B cell (primary cell): ENCODE results near the gene NTPCR. TPM values are rescaled to one million over a fixed set of nuclear protein-coding genes. Genes with fewer than 3 reads are reported as not detected.

Experiments used
- ATAC-seq: fragments of 200-7000 bp; cut with Tn5 transposase; one replicate; pipeline ENCODE4 v1.10.0; 2021; ENCODE audit warnings: low read depth, mild to moderate bottlenecking, moderate number of reproducible peaks, moderate library complexity
- CTCF ChIA-PET: fragments of 350-600 bp; sonication (Branson Sonifier 250); formaldehyde crosslinking; loops from one replicate; lab custom pipeline; 2021; ENCODE audit warnings: antibody characterized with exemption, inconsistent platforms; lab: Charles Lee
- POLR2A ChIA-PET: fragments of 350-600 bp; sonication (Branson Sonifier 250); formaldehyde crosslinking; loops from one replicate; lab custom pipeline; 2021; ENCODE audit warnings: antibody characterized with exemption; lab: Charles Lee
- DNase-seq: peaks from one replicate; pipeline ENCODE4 v3.0.0; 2013
- H2AFZ ChIP-seq: 2 replicates; pipeline ENCODE4 v1.6.1; 2012; ENCODE audit warnings: mild to moderate bottlenecking, low read depth, low read length; ENCODE audit not compliant: insufficient read depth, poor library complexity, severe bottlenecking
- H3K27ac ChIP-seq, 2 donors: 1 replicate in 1 of 2; 2 replicates in 1 of 2; pipeline ENCODE4 v1.5.1; 2012 to 2013; ENCODE audit warnings: low read length in 2 of 2, mild to moderate bottlenecking in 2 of 2, moderate library complexity in 1 of 2
- H3K27me3 ChIP-seq, 4 experiments: fragments of 200-600 bp in 1 of 4; sonication (generic) in 1 of 4; replicated peaks in 1 of 4; 1 replicate in 2 of 4; 2 replicates in 2 of 4; pipeline versions ENCODE4 v1.6.1 to v1.7.0; 2013 to 2016; ENCODE audit warnings: low read length in 3 of 4, mild to moderate bottlenecking in 2 of 4, mixed read lengths in 1 of 4, moderate library complexity in 1 of 4; ENCODE audit not compliant: insufficient read depth in 4 of 4, control insufficient read depth in 3 of 4; ENCODE audit errors: control extremely low read depth in 1 of 4
- H3K36me3 ChIP-seq, 2 experiments: replicated peaks in 1 of 2; 1 replicate in 1 of 2; 2 replicates in 1 of 2; pipeline versions ENCODE4 v1.6.1 to v1.7.1; 2013; ENCODE audit warnings: low read length in 1 of 2; ENCODE audit not compliant: insufficient read depth in 2 of 2, control insufficient read depth in 1 of 2; ENCODE audit errors: control extremely low read depth in 1 of 2, extremely low read depth in 1 of 2
- H3K4me1 ChIP-seq, 2 donors: fragments of 200-600 bp in 1 of 2; sonication (generic) in 1 of 2; 1 replicate in 1 of 2; 2 replicates in 1 of 2; pipeline versions ENCODE4 v1.5.1 to v1.6.1; 2013 to 2017; ENCODE audit warnings: low read length in 2 of 2; ENCODE audit not compliant: control insufficient read depth in 2 of 2, insufficient read depth in 2 of 2
- H3K4me2 ChIP-seq: replicated peaks from 2 replicates; pipeline ENCODE3; 2012; ENCODE audit warnings: mild to moderate bottlenecking, low read depth, low read length; ENCODE audit not compliant: poor library complexity, severe bottlenecking
- H3K4me3 ChIP-seq, 5 experiments: fragments of 200-600 bp in 1 of 5; sonication (generic) in 1 of 5; 1 replicate in 3 of 5; 2 replicates in 2 of 5; pipeline versions ENCODE4 v1.5.1 to v1.7.0; 2011 to 2016; ENCODE audit warnings: low read length in 4 of 5, mild to moderate bottlenecking in 4 of 5, low read depth in 2 of 5, control low read depth in 1 of 5, moderate library complexity in 1 of 5; ENCODE audit not compliant: insufficient read depth in 1 of 5; ENCODE audit errors: control extremely low read depth in 1 of 5, extremely low read depth in 1 of 5
- H3K79me2 ChIP-seq: fragments of 200-600 bp; sonication (generic); one replicate; pipeline ENCODE4 v1.6.0; 2016; ENCODE audit warnings: low read length; ENCODE audit not compliant: control insufficient read depth, insufficient read depth
- H3K9ac ChIP-seq: fragments of 200-600 bp; sonication (generic); 2 replicates; pipeline ENCODE4 v1.6.1; 2017; ENCODE audit warnings: mild to moderate bottlenecking, low read length, moderate library complexity
- H3K9me3 ChIP-seq, 3 donors: one replicate each; pipeline versions ENCODE4 v1.6.1 to v1.7.1; 2013; ENCODE audit warnings: low read length in 2 of 3; ENCODE audit not compliant: control insufficient read depth in 2 of 3, insufficient read depth in 1 of 3; ENCODE audit errors: control extremely low read depth in 1 of 3
- H4K20me1 ChIP-seq: 2 replicates; pipeline ENCODE4 v1.6.0; 2012; ENCODE audit warnings: mild to moderate bottlenecking, low read length; ENCODE audit not compliant: insufficient read depth, control insufficient read depth, poor library complexity, severe bottlenecking
- H3K27ac Mint-ChIP-seq: one replicate; pipeline ENCODE4 v1.8.0; 2021; ENCODE audit warnings: mixed read lengths
- H3K27me3 Mint-ChIP-seq: one replicate; pipeline ENCODE4 v1.8.0; 2021; ENCODE audit warnings: mixed read lengths
- H3K4me1 Mint-ChIP-seq: one replicate; pipeline ENCODE4 v1.8.0; 2021; ENCODE audit warnings: mixed read lengths
- H3K4me3 Mint-ChIP-seq: one replicate; pipeline ENCODE4 v1.8.0; 2021; ENCODE audit warnings: mixed read lengths
- H3K9me3 Mint-ChIP-seq: one replicate; pipeline ENCODE4 v1.8.0; 2022; ENCODE audit warnings: mixed read lengths; ENCODE audit not compliant: insufficient read depth
- EZH2 ChIP-seq: IDR thresholded peaks from 2 replicates; pipeline ENCODE4 v1.6.1; 2012; ENCODE audit warnings: borderline replicate concordance, low read depth, mild to moderate bottlenecking, moderate library complexity, low read length; ENCODE audit not compliant: insufficient read depth, poor library complexity, severe bottlenecking
- WGBS: methylation state at CpG from one replicate; pipeline ENCODE4 v1.1.5; 2013; ENCODE audit warnings: missing lambda C conversion rate; ENCODE audit not compliant: insufficient coverage; 5-methylcytosine and 5-hydroxymethylcytosine counted together
- intact Hi-C: fragments of 100-400 bp; cut with micrococcal nuclease; formaldehyde crosslinking; loops from one replicate; pipeline ENCODE4 v1.10.0; 2022
- polyA plus RNA-seq: library from polyadenylated mRNA; depleted of rRNA; stranded (reverse); fragments of >200 nt; gene quantifications from 2 replicates; pipeline ENCODE4 v1.2.3, GENCODE V29; 2012
- total RNA-seq, 2 donors: library from RNA; stranded (reverse); fragments of 120-200 nt in 1 of 2; gene quantifications; 1 replicate in 1 of 2; 2 replicates in 1 of 2; pipeline versions ENCODE4 v1.2.3 to v1.2.4, GENCODE V29; 2013 to 2022
- TF ChIP-seq, protein P1 (sequence below): fragments of 200-600 bp; IDR thresholded peaks from one replicate; pipeline ENCODE4 v1.8.0; 2022; ENCODE audit warnings: antibody characterized with exemption, mild to moderate bottlenecking

The NTPCR gene
- total and polyA plus RNA-seq, 2 donors (not counting 1 experiment from before 2014, with no cell fraction given) = 7.6 to 16.5 TPM

DNA sequence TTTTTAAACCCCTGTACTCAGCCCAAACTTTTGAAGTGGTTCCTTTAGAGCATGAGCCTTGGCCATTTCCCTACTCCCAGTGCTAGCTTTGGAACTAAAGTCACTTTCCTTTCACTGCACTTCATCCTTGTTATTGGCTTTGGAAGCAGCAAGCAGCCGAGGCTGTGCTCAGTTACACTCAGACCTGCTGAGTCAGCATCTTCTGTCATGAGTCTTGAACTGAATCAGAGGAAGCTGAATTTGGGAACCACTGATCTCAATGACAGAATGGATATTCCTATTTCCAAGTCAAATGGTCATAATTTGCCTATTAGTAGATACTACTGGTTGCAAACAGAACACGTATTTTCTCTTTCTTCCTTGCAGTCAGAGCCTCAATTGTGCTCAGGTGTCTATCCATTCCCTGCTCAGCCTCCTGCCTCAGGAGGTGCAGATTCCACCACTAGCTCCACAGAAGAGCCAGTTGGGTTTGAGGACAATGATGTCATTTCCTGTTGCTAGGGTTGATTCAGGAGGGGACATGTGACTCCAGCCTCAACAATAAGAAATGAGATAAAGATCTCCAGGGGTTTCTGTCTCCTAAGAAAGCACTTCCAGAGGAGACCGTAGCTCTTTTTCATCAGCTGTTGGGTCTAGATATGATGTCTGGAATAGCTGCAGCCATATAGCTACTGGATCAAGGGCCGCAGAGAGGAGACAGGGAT, 44.9 kb upstream of the NTPCR start:
- no peak for ATAC-seq

DNA sequence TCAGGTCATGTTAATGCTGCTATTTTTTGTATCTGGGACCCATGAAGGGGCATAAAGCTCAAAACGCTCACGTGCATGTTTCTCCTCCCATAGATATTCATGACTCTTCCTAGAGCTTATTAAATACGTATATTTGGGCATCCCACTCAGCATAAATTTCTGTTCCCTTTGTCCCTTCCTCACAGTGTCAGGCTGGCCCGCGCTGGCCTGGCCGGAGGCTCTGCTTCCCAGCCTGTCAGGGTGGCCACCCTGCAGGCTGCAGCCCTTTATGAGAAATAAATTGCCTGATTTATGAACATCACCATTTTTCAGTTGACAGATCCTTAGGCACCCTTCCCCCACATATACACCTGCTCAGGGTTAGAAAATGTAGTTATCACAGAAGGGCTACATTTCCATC, 44.0 kb upstream of the NTPCR start:
- Mint-ChIP-seq H3K27ac (no peak overlapping the region), H3K4me3 (no peak overlapping the region), H3K4me1 (peaks cover 2% of the 10 kb centered on the region), H3K27me3 (peaks cover 20% of the 10 kb centered on the region), H3K9me3 (no peaks in the 10 kb centered on the region)
- H3K4me1 ChIP-seq = no peaks in the 10 kb centered on the region
- intact Hi-C loops = no loop called here
- DNase-seq (no peak), ATAC-seq (no peak)
- no peak overlapping the region for H3K4me2 ChIP-seq
- no peak for TF ChIP-seq EZH2
- TF ChIP-seq, protein P1, sequence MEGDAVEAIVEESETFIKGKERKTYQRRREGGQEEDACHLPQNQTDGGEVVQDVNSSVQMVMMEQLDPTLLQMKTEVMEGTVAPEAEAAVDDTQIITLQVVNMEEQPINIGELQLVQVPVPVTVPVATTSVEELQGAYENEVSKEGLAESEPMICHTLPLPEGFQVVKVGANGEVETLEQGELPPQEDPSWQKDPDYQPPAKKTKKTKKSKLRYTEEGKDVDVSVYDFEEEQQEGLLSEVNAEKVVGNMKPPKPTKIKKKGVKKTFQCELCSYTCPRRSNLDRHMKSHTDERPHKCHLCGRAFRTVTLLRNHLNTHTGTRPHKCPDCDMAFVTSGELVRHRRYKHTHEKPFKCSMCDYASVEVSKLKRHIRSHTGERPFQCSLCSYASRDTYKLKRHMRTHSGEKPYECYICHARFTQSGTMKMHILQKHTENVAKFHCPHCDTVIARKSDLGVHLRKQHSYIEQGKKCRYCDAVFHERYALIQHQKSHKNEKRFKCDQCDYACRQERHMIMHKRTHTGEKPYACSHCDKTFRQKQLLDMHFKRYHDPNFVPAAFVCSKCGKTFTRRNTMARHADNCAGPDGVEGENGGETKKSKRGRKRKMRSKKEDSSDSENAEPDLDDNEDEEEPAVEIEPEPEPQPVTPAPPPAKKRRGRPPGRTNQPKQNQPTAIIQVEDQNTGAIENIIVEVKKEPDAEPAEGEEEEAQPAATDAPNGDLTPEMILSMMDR = no peak
- H4K20me1 ChIP-seq = no peaks in the 10 kb centered on the region
- ChIA-PET CTCF (no interaction called here), POLR2A (no interaction called here)
- no peaks in the 10 kb centered on the region for H3K9me3 ChIP-seq
- H3K27me3 ChIP-seq = peaks cover 0 to 3% (median under 1%) of the 10 kb centered on the region in 4 experiments
- H3K4me3 ChIP-seq = no peak overlapping the region
- no peak overlapping the region for H3K27ac ChIP-seq
- no peaks in the 10 kb centered on the region for H3K36me3 ChIP-seq
- H3K79me2 ChIP-seq = no peaks in the 10 kb centered on the region
- H2AFZ ChIP-seq = no peak overlapping the region
- no peak overlapping the region for H3K9ac ChIP-seq
- WGBS = 93% methylated on average over 6 of the region's 6 CpGs

More for the DNA sequence above, 44.9 kb upstream of the NTPCR start:
- H3K27ac Mint-ChIP-seq = no peak overlapping the region
- Histone ChIP-seq H3K4me1 (no peaks in the 10 kb centered on the region), H3K4me3 (no peak overlapping the region), H3K79me2 (no peaks in the 10 kb centered on the region), H3K9me3 (no peaks in the 10 kb centered on the region), H3K27ac (no peak overlapping the region), H3K36me3 (no peaks in the 10 kb centered on the region), H4K20me1 (no peaks in the 10 kb centered on the region), H3K4me2 (no peak overlapping the region), H3K9ac (no peak overlapping the region), H3K27me3 (peaks cover 0 to 3% (median under 1%) of the 10 kb centered on the region in 4 experiments), H2AFZ (no peak overlapping the region)
- no peak for TF ChIP-seq EZH2
- TF ChIP-seq, protein P1 = no peak
- no peak for DNase-seq
- intact Hi-C loops = no loop called here
- ChIA-PET POLR2A (no interaction called here), CTCF (no interaction called here)
- no peak overlapping the region for H3K4me3 Mint-ChIP-seq
- H3K4me1 Mint-ChIP-seq = peaks cover 2% of the 10 kb centered on the region
- H3K27me3 Mint-ChIP-seq = peaks cover 20% of the 10 kb centered on the region
- WGBS = 79% methylated on average over 2 of the region's 4 CpGs
- H3K9me3 Mint-ChIP-seq = no peaks in the 10 kb centered on the region
